Cardiac muscle cell (in vitro differentiated cells and primary cell): ENCODE results near the gene HCRTR1. TPM values are rescaled to one million over a fixed set of nuclear protein-coding genes. Genes with fewer than 3 reads are reported as not detected.

Experiments
- DNase-seq, 2 donors: peaks; one replicate each; pipeline versions ENCODE4 v3.0.0 to v3.0.0-alpha.2; 2010 to 2017; ENCODE audit warnings: low read depth in 1 of 2, low spot score in 1 of 2
- H3K27ac ChIP-seq: fragments of 200-600 bp; sonication (generic); 2 replicates; pipeline ENCODE4 v1.5.1; 2016
- H3K27me3 ChIP-seq: fragments of 200-600 bp; sonication (generic); 2 replicates; pipeline ENCODE4 v1.6.0; 2016; ENCODE audit warnings: control low read depth
- H3K36me3 ChIP-seq: fragments of 200-600 bp; sonication (generic); 2 replicates; pipeline ENCODE4 v1.5.1; 2016; ENCODE audit warnings: control low read depth
- H3K4me1 ChIP-seq: fragments of 200-600 bp; sonication (generic); 2 replicates; pipeline ENCODE4 v1.8.1; 2017; ENCODE audit warnings: low read depth, mild to moderate bottlenecking, mixed run types
- H3K4me3 ChIP-seq: fragments of 200-600 bp; sonication (generic); 2 replicates; pipeline ENCODE4 v1.5.1; 2016; ENCODE audit warnings: mild to moderate bottlenecking
- H3K9me3 ChIP-seq: fragments of 200-600 bp; sonication (generic); 2 replicates; pipeline ENCODE4 v1.5.1; 2017; ENCODE audit warnings: low read depth, mild to moderate bottlenecking, control low read depth
- CTCF ChIP-seq: IDR thresholded peaks from 2 replicates; pipeline ENCODE4 v1.5.1; 2012; ENCODE audit warnings: low read depth, mild to moderate bottlenecking, low read length
- polyA plus RNA-seq: library from polyadenylated mRNA; unstranded; fragments of >200 nt; fragmentation: Nextera tagmentation; extraction: Ambion mirVana; gene quantifications from 2 replicates; pipeline ENCODE4 v1.2.1, GENCODE V29; 2016
- total RNA-seq: library from RNA; depleted of rRNA; stranded (reverse); fragments of >200 nt; gene quantifications from 2 replicates; pipeline ENCODE4 v1.2.3, GENCODE V29; 2016

Gene HCRTR1
- total and polyA plus RNA-seq, 2 experiments from 2014 or later, result not detected

GRCh38 chr1:31587720-31588423, 29.6 kb upstream of the HCRTR1 start:
- Histone ChIP-seq H3K27ac (no peak overlapping the region), H3K9me3 (no peaks in the 10 kb centered on the region), H3K36me3 (no peaks in the 10 kb centered on the region), H3K27me3 (peaks cover 24% of the 10 kb centered on the region), H3K4me3 (no peak overlapping the region), H3K4me1 (peaks cover 12% of the 10 kb centered on the region)
- TF ChIP-seq CTCF, result peak; percentile 78
- peak; percentile 43 to 67 for DNase-seq

DNA sequence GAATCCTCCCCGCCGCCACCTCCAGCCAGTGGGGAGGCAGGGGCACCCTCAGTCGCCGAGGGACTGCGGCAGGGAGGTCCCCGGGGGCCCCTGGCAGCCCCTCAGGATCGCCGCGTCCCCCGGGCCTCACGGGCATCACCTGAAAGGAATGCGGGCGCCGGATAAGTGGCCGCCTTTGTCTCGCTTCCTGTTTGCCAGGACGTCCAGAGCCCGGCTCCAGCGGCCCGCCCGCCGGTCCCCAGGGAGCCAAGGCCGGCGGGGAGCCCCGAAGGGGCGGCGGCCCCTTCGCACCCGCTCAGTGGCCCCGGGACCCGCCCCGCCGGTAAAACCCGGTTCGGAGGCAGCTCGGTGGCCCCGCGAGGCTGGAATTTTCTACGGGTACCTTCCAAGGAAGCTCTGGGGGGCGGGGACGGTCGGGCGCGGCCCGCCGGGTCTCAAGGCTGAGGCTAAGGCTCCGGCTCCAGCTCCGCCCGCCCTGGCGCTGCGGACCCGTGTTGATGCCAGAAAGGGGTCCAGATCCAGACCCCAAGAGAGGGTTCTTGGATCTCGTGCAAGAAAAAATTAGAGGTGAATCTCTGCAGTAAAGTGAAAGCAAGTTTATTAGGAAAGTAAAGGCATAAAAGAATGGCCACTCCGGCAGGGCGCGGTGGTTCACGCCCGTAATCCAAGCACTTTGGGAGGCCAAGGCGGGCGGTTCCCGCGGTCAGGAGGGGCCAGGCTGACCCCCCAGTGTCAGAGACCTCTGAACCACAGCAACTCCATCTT, 28.6 kb upstream of the HCRTR1 start:
- Histone ChIP-seq H3K36me3 (no peaks in the 10 kb centered on the region), H3K4me1 (peaks cover 6% of the 10 kb centered on the region), H3K9me3 (no peaks in the 10 kb centered on the region), H3K4me3 (no peak overlapping the region), H3K27me3 (peaks cover 24% of the 10 kb centered on the region), H3K27ac (no peak overlapping the region)
- no peak for TF ChIP-seq CTCF
- DNase-seq, result peak in 1 of 2 donors; percentile 37

DNA sequence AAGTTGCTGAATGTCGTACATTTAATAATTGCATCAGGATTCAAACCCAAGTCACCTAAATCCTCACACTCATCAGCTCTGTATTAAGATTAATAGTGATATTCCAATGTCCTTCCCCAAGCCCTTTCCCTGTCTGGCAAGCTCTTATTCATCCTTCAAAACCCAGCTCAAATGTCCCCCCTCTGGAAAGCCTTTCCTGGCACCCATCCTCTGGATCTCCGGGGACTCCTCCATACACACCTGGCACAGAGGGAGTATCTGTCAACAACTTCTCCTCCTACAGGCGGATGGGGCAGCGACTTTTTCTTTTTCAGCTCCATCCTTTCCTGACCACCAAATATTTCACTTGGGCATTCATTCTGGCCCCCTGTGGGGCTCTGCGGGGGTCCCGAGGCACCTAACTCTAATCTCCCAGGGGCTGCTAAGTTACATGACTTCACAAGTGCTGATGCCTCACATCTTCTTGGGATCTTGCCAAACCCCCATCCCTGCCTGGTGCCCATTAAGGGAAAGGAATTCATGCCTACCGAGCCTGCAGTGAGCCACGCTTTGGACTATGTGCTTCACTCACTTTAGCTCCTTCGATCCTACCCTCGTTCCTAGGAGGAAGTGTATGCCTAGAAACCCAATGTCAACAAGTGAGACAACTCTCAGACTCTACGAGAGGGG, 25.9 kb upstream of the HCRTR1 start:
- H3K27ac ChIP-seq, result no peak overlapping the region
- no peak overlapping the region for H3K4me3 ChIP-seq
- DNase-seq, result no peak
- H3K36me3 ChIP-seq, result no peaks in the 10 kb centered on the region
- H3K9me3 ChIP-seq, result no peaks in the 10 kb centered on the region
- no peaks in the 10 kb centered on the region for H3K4me1 ChIP-seq
- H3K27me3 ChIP-seq, result peaks cover 24% of the 10 kb centered on the region
- no peak for TF ChIP-seq CTCF

DNA sequence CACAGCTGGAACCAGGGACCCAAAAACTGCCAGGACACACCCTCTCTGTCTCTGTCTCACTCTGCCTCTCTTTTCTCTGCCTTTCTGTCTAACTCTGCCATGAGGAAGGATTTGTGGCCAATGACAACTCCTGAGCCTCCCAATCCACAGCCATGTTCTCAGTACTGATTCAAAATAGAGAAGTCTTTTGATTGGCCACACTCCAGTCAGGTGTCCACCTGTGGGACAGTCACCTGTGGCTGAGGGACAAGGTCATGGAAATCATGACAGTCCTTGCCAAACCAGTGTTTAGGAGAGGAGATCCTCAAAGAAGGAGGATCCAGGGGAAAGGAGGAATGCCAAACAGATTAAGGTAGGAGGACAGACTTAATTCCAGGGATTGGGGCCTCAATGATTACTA, 25.4 kb upstream of the HCRTR1 start:
- Histone ChIP-seq H3K27ac (no peak overlapping the region), H3K4me3 (no peak overlapping the region), H3K36me3 (no peaks in the 10 kb centered on the region), H3K27me3 (peaks cover 24% of the 10 kb centered on the region), H3K4me1 (no peaks in the 10 kb centered on the region), H3K9me3 (no peaks in the 10 kb centered on the region)
- no peak for DNase-seq
- TF ChIP-seq CTCF, result no peak

DNA sequence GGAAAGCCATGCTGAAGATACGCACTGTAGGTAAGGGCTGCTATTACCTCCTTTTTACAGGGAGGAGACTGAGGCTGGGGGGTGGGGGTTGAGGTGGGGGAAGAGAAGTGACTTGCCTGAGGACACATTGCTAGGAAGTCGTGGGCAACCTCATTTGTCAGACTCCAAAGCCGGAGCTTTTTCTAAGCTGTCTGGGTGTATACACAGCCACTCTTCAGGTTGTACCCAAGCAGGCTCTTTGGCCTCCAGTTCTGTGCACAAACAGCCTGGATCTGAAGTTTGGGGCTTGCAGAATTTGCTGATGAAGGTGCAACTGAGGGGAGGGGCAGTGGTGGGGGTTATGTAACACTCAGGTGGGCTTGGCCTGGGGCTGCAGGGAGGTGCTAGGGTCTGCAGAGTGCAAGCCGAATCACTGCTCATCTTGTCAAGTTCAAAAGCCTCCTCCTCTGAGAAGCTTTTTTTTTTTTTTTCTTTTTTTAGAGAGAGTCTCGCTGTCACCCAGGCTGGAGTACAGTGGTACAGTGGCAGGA, 24.3 kb upstream of the HCRTR1 start:
- Histone ChIP-seq H3K9me3 (no peaks in the 10 kb centered on the region), H3K4me1 (no peaks in the 10 kb centered on the region), H3K4me3 (no peak overlapping the region), H3K36me3 (no peaks in the 10 kb centered on the region), H3K27ac (no peak overlapping the region), H3K27me3 (peaks cover 21% of the 10 kb centered on the region)
- no peak for TF ChIP-seq CTCF
- DNase-seq, result no peak
